ENCODE data around the gene PRTN3.
"Not testable (repeated sequence)": the region's sequence is repeated elsewhere in the genome, so short reads cannot be mapped to it uniquely, and the experiment has no call there.

PRTN3 gene

GRCh38 chr19:814152-815078, 26.4 kb upstream of the PRTN3 start:
- no peak for TF ChIP-seq JUND (IDR thresholded peaks at IDR 0.05; ENCODE audit: low read depth)
- in situ Hi-C loops (cut with HindIII; ENCODE audit: low pct_unique_long_range_greater_than_20kb, low sequenced_read_pairs) = no loop called here
- no peak for DNase-seq (ENCODE audit: low read depth in 1 of 2, low spot score in 1 of 2)

DNA sequence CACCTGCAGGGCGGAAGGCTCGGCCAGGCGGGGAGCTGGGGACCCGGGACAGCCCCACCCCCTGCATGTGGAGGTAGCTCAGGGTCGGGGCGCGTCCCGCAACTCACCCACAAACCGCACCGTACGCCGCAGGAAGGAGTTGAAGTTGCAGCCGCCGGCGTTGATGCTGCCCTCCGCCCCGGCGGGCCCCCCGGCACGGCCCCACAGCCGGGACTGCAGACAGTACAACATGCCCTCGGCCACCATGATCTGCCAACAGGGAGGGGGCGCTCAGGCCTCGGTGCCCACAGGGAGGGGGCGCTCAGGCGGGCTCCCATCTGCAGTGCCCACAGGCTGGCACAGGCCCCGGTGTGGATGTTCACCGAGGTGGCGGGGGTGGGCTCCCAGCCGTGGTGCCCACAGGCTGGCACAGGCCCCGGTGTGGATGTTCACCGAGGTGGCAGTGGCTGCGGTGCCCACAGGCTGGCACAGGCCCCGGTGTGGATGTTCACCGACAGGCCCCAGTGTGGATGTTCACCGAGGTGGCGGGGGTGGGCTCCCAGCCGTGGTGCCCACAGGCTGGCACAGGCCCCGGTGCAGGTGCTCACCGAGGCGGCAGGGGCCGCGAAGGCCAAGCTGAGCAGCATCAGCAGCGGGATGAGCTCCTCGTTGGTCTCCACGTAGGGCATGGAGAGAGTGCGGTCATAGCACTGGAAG, 25.6 kb upstream of the PRTN3 start:
- no peak for TF ChIP-seq JUND (IDR thresholded peaks at IDR 0.05; ENCODE audit: low read depth)
- in situ Hi-C loops (cut with HindIII; ENCODE audit: low pct_unique_long_range_greater_than_20kb, low sequenced_read_pairs) = no loop called here
- no peak for DNase-seq (ENCODE audit: low read depth in 1 of 2, low spot score in 1 of 2)

DNA sequence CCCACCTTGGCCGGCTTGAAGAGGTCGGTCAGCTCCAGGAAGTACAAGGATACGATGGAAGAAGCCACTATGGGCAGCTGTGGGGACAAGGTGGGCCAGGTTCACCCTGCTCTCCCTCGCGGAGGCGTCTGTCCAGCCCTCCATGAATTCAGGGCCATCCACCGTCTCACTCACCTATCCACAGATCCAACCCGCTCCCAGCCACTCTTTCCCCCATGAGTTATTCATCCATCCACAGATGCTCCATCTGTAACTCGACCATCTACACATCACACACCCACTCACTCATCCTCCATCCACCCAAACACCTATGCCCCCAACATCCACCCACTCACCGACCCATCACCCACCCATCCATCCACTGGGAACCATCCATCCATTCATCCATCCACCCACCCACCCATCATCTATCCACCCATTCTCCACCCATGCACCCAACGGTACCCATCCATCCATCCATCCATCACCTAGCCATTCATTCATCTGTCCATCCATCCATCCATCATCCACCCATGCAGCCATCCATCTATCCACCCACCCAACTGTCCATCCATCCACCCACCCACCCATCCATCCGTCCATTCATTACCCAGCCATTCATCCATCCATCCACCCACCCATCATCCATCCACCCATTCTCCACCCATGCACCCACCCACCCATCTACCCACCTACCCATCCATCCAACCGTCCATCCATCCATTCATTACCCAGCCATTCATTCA, 24.9 kb upstream of the PRTN3 start:
- in situ Hi-C loops (cut with HindIII; ENCODE audit: low pct_unique_long_range_greater_than_20kb, low sequenced_read_pairs) = no loop called here
- DNase-seq (ENCODE audit: low read depth in 1 of 2, low spot score in 1 of 2) = no peak
- TF ChIP-seq JUND (IDR thresholded peaks at IDR 0.05; ENCODE audit: low read depth) = no peak

DNA sequence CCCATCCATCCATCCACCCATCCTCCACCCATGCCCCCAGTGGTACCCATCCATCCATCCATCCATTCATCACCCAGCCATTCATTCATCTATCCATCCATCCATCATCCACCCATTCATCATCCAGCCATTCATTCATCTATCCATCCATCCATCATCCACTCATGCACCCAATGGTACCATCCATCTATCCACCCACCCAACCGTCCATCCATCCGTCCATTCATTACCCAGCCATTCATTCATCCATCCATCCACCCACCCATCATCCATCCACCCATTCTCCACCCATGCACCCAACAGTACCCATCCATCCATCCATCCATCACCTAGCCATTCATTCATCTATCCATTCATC, 24.3 kb upstream of the PRTN3 start:
- no peak for DNase-seq (ENCODE audit: low read depth in 1 of 2, low spot score in 1 of 2)

DNA sequence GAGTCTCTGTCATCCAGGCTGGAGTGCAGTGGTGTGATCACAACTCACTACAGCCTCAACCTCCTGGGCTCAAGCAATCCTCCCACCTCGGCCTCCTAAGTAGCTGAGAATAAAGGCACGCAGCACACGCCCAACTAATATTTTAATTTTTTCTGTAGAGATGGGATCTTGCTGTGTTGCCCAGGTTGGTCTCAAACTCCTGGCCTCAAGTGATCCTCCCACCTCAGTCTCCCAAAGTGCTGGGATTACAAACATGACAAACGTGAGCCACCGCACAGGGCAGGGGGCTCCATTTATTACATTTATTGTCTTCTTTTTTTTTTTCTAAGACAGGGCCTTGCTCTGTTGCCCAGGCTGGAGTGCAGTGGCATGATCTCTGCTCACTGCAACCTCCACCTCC, 20.6 kb upstream of the PRTN3 start:
- in situ Hi-C loops (cut with HindIII; ENCODE audit: low pct_unique_long_range_greater_than_20kb, low sequenced_read_pairs); DNase-seq (ENCODE audit: low read depth in 1 of 2, low spot score in 1 of 2): not testable (repeated sequence)

More for the DNA sequence above, 24.3 kb upstream of the PRTN3 start:
- in situ Hi-C loops (cut with HindIII; ENCODE audit: low pct_unique_long_range_greater_than_20kb, low sequenced_read_pairs) = no loop called here
- no peak for TF ChIP-seq JUND (IDR thresholded peaks at IDR 0.05; ENCODE audit: low read depth)

- DNase-seq (ENCODE audit: low read depth in 1 of 2, low spot score in 1 of 2) = no peak
- TF ChIP-seq JUND (IDR thresholded peaks at IDR 0.05; ENCODE audit: low read depth) = no peak
- in situ Hi-C loops (cut with HindIII; ENCODE audit: low pct_unique_long_range_greater_than_20kb, low sequenced_read_pairs) = no loop called here
Measured at GRCh38 chr19:821231-821824, 19.5 kb upstream of the PRTN3 start.

DNA sequence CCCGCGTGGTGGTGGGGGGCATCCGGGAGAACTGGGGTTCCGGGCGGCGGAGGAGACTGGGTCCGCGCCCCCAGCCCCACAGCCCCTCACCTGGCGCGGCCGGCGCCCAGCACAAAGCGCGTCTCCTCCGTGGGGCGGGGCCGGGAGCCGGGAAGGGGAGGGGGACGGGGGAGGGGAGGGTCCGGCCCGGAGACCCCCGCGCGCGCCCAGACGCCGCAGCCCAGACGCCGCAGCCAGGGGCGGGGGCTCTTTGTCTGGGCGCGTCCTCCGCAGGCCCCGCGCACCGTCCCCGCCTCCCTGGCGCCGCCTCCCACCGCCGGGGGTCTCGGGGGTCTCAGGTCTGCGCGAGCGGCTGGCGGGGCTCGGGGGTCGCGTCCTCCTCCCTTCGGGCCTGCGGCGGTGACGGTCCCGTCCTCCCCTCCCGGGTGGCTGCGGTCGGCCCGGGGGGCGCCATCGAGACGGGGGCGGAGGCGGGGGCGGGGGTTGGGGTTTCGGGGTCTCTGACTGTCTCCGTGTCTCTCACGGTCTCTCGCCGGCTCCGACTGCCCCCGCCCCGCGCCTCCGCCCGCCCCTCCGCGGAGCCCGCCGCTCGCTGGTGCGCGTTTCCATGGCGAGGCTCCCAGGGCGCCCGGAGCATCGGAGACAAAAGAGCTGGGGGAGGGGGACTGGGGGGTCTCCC, 18.8 kb upstream of the PRTN3 start, which contains the start of gene PLPPR3:
PLPPR3 (minus strand) TSS at position 131 of the 679 bp plus-strand sequence. CDS start 396 bp downstream, outside the sequence.
- in situ Hi-C loops (cut with HindIII; ENCODE audit: low pct_unique_long_range_greater_than_20kb, low sequenced_read_pairs) = no loop called here
- no peak for DNase-seq (ENCODE audit: low read depth in 1 of 2, low spot score in 1 of 2)
- TF ChIP-seq JUND (IDR thresholded peaks at IDR 0.05; ENCODE audit: low read depth) = no peak

- in situ Hi-C loops (cut with HindIII; ENCODE audit: low pct_unique_long_range_greater_than_20kb, low sequenced_read_pairs) = no loop called here
- DNase-seq (ENCODE audit: low read depth in 1 of 2, low spot score in 1 of 2) = peak in 1 of 2 experiments; percentile 76
- no peak for TF ChIP-seq JUND (IDR thresholded peaks at IDR 0.05; ENCODE audit: low read depth)
Measured at GRCh38 chr19:823565-824121, 17.2 kb upstream of the PRTN3 start.

DNA sequence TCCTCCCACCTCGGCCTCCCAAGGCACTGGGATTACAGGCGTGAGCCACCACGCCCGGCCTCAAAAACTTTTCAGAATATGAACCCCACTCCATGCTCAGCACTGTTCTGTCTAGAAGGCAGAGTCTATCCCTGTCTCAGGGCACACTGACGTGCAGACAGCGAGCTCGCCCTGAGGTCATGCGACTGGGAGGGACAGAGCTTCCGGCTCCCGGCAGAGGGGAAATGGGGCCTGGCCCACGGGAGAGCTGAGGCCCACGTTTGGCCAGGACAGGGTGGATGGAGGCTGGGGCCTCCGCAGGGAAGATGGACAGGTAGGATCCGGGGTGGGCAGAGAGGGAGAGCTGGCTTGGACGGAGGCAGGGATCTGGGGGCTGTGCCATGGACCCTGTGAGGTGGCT, 15.9 kb upstream of the PRTN3 start:
- no peak for DNase-seq (ENCODE audit: low read depth in 1 of 2, low spot score in 1 of 2)
- in situ Hi-C loops (cut with HindIII; ENCODE audit: low pct_unique_long_range_greater_than_20kb, low sequenced_read_pairs) = no loop called here

GRCh38 chr19:825897-826644, 14.7 kb upstream of the PRTN3 start:
- in situ Hi-C loops (cut with HindIII; ENCODE audit: low pct_unique_long_range_greater_than_20kb, low sequenced_read_pairs) = no loop called here
- TF ChIP-seq JUND (IDR thresholded peaks at IDR 0.05; ENCODE audit: low read depth) = no peak
- DNase-seq (ENCODE audit: low read depth in 1 of 2, low spot score in 1 of 2) = no peak

More for the DNA sequence above, 15.9 kb upstream of the PRTN3 start:
- TF ChIP-seq JUND (IDR thresholded peaks at IDR 0.05; ENCODE audit: low read depth) = no peak

- in situ Hi-C loops (cut with HindIII; ENCODE audit: low pct_unique_long_range_greater_than_20kb, low sequenced_read_pairs) = no loop called here
- no peak for DNase-seq (ENCODE audit: low read depth in 1 of 2, low spot score in 1 of 2)
- no peak for TF ChIP-seq JUND (IDR thresholded peaks at IDR 0.05; ENCODE audit: low read depth)
Measured at GRCh38 chr19:827314-827709, 13.5 kb upstream of the PRTN3 start.

Measured in T47D (cell line).